Endothelial cell of umbilical vein (primary cell): ENCODE measurements around the gene BCAS3.

Experiments used
- POLR2A ChIP-seq: IDR thresholded peaks from 2 replicates; pipeline ENCODE4 v1.6.1; 2012; ENCODE audit warnings: low read depth, mild to moderate bottlenecking, control low read depth, low read length
- POLR2AphosphoS5 ChIP-seq: IDR thresholded peaks from 2 replicates; pipeline ENCODE4 v1.6.1; 2012; ENCODE audit warnings: low read depth, mild to moderate bottlenecking, control low read depth, low read length, moderate library complexity; ENCODE audit not compliant: insufficient read depth

- TF ChIP-seq POLR2A = no peak
- TF ChIP-seq POLR2AphosphoS5 = no peak
Measured at GRCh38 chr17:61393550-61393903, 715.9 kb downstream of the BCAS3 start.
